Progenitor cell of endocrine pancreas (in vitro differentiated cells): ENCODE results near the gene PPP1R3G. TPM values are rescaled to one million over a fixed set of nuclear protein-coding genes. Genes with fewer than 3 reads are reported as not detected.

Experiments used
- DNase-seq: peaks from one replicate; pipeline ENCODE4 v3.0.0; 2021; ENCODE audit warnings: low spot score; ENCODE audit not compliant: unreplicated experiment
- H3K27ac Mint-ChIP-seq: 2 replicates; pipeline ENCODE4 v1.8.0; 2021; ENCODE audit warnings: mild to moderate bottlenecking, moderate library complexity, mixed read lengths
- H3K27me3 Mint-ChIP-seq: 2 replicates; pipeline ENCODE4 v1.8.0; 2021; ENCODE audit warnings: mixed read lengths
- H3K36me3 Mint-ChIP-seq: 2 replicates; pipeline ENCODE4 v1.8.0; 2022; ENCODE audit warnings: mixed read lengths; ENCODE audit not compliant: insufficient read depth
- H3K4me1 Mint-ChIP-seq: 2 replicates; pipeline ENCODE4 v1.8.0; 2021; ENCODE audit warnings: low read depth, mixed read lengths
- H3K4me3 Mint-ChIP-seq: 2 replicates; pipeline ENCODE4 v1.8.0; 2021; ENCODE audit warnings: low read depth, mild to moderate bottlenecking, moderate library complexity, mixed read lengths
- H3K9me3 Mint-ChIP-seq: 2 replicates; pipeline ENCODE4 v1.8.0; 2021; ENCODE audit warnings: low read depth, mixed read lengths
- total RNA-seq: library from RNA; stranded (reverse); gene quantifications from 2 replicates; pipeline ENCODE4 v1.2.1, GENCODE V29; 2021
- TF ChIP-seq, protein P1 (sequence below): fragments of 200-600 bp; sonication (generic); IDR thresholded peaks from one replicate; pipeline ENCODE4 v1.5.0; 2021; ENCODE audit warnings: antibody characterized with exemption, mild to moderate bottlenecking; ENCODE audit not compliant: unreplicated experiment

The PPP1R3G gene
- total RNA-seq, 1 donor from 2014 or later: 0.07 TPM

DNA sequence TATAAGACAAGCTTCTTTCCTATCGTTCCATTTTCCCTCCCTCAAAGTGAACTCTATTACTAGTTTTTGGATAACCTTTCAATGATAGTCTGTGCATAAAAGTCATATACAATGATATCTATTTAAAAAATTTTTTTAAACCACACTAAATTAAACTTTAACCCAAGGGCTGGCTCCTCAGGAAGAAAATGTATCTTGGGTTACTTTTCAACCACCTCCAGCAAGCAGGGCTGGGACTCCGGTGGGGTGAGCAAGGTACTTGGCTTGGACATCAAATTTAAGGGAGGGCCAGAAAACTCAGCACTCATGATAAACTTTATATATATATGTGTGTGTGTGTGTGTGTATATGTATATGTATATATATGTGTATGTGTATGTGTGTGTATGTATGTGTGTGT is 13.9 kb upstream of the PPP1R3G start:
- H3K27me3 Mint-ChIP-seq: no peaks in the 10 kb centered on the region
- H3K36me3 Mint-ChIP-seq: no peaks in the 10 kb centered on the region
- no peak overlapping the region for H3K27ac Mint-ChIP-seq
- peaks cover 4% of the 10 kb centered on the region for H3K4me1 Mint-ChIP-seq
- no peak for DNase-seq
- H3K4me3 Mint-ChIP-seq: no peak overlapping the region
- H3K9me3 Mint-ChIP-seq: no peaks in the 10 kb centered on the region
- TF ChIP-seq, protein P1, sequence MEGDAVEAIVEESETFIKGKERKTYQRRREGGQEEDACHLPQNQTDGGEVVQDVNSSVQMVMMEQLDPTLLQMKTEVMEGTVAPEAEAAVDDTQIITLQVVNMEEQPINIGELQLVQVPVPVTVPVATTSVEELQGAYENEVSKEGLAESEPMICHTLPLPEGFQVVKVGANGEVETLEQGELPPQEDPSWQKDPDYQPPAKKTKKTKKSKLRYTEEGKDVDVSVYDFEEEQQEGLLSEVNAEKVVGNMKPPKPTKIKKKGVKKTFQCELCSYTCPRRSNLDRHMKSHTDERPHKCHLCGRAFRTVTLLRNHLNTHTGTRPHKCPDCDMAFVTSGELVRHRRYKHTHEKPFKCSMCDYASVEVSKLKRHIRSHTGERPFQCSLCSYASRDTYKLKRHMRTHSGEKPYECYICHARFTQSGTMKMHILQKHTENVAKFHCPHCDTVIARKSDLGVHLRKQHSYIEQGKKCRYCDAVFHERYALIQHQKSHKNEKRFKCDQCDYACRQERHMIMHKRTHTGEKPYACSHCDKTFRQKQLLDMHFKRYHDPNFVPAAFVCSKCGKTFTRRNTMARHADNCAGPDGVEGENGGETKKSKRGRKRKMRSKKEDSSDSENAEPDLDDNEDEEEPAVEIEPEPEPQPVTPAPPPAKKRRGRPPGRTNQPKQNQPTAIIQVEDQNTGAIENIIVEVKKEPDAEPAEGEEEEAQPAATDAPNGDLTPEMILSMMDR: no peak

DNA sequence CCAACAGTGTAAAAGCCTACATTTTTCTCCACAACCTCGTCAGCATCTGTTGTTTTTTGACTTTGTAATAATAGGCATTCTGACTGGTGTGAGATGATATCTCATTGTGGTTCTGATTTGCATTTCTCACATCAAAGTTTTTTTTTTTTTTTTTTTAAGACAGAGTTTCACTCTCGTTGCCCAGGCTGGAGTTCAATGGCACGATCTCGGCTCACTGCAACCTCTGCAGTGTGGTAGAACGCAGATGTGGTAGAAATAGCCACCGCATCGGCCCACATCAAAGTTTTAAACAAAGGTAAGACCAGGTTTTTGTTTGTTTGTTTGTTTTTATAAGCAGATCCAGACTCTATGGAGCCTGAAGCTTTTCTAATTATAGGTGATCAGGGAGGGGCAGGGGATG is 12.7 kb upstream of the PPP1R3G start:
- peaks cover 4% of the 10 kb centered on the region for H3K4me1 Mint-ChIP-seq
- no peaks in the 10 kb centered on the region for H3K36me3 Mint-ChIP-seq
- DNase-seq: no peak
- TF ChIP-seq, protein P1: no peak
- no peaks in the 10 kb centered on the region for H3K27me3 Mint-ChIP-seq
- no peak overlapping the region for H3K4me3 Mint-ChIP-seq
- no peak overlapping the region for H3K27ac Mint-ChIP-seq
- no peaks in the 10 kb centered on the region for H3K9me3 Mint-ChIP-seq

DNA sequence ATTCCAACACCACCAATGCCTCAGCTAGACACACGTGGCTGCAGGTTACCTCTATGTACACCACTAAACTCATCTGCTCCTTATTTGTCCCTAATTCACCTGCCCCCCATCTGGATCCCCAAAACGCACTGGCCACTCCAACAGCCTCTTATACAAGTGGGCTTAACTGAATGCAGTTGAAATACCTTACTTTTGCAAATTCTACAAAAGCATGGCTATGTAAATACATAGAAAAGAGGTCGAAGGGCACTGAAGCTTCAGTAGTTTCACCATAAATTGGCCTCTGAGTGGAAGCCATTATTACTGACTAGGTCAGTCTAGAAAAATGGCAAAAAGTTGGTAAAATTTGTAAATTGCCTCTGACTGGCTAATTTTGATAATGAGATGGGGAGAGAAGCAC is 11.1 kb upstream of the PPP1R3G start:
- DNase-seq: no peak
- no peaks in the 10 kb centered on the region for H3K36me3 Mint-ChIP-seq
- TF ChIP-seq, protein P1: no peak
- no peaks in the 10 kb centered on the region for H3K27me3 Mint-ChIP-seq
- H3K27ac Mint-ChIP-seq: no peak overlapping the region
- H3K4me1 Mint-ChIP-seq: no peaks in the 10 kb centered on the region
- no peaks in the 10 kb centered on the region for H3K9me3 Mint-ChIP-seq
- H3K4me3 Mint-ChIP-seq: no peak overlapping the region

DNA sequence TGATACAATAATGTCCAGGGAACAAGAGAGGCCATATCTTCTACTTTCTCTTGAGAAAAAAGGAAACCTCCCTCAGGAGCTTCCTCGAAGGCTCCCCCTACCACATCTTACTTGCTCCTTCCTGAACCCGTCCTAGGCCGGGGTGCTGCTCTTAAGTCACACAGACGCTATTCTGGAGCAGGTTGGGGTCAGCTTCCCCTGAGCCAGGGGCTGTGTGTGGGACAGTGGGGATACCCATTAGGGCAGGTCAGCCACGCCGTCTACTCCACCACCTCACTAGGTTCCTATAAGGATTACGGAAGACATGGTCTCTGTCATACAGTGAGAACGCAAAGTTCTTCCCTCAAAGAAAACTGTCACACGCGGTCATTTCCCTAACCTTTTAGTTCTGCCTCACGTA is 8.2 kb upstream of the PPP1R3G start:
- Mint-ChIP-seq H3K27ac (no peak overlapping the region), H3K36me3 (no peaks in the 10 kb centered on the region), H3K27me3 (peaks cover 20% of the 10 kb centered on the region), H3K4me1 (no peaks in the 10 kb centered on the region), H3K4me3 (no peak overlapping the region), H3K9me3 (peaks cover 4% of the 10 kb centered on the region)
- no peak for DNase-seq
- TF ChIP-seq, protein P1: no peak

DNA sequence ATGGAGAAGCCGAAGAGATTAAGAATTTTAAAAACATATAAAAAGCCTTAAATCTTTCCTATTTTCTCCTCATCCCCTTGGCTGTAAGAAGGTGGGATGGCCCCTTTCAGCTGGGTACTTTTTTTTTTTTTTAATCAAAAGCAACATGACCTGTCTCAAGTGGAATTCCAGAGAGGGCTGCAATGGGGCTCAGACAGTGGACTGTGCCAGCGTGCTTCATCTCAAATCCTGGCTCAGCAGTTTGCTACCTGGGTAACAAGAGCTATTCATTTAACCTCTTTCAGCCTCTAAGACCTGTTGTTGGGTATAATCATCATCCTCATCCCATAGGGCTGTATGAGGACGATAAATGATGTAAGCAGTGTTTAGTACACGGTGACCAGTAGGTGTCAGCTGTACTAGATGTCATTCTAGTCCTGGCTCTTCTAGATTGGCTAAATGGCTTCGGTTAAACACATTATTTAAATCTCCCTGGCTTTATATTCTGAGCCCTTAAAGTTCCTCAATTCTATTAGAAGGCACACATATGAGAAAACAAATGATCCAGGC is 6.9 kb upstream of the PPP1R3G start:
- no peaks in the 10 kb centered on the region for H3K36me3 Mint-ChIP-seq
- H3K27ac Mint-ChIP-seq: no peak overlapping the region
- TF ChIP-seq, protein P1: no peak

More for the DNA sequence above, 6.9 kb upstream of the PPP1R3G start:
- DNase-seq: no peak
- H3K4me1 Mint-ChIP-seq: no peaks in the 10 kb centered on the region
- peaks cover 32% of the 10 kb centered on the region for H3K27me3 Mint-ChIP-seq
- no peak overlapping the region for H3K4me3 Mint-ChIP-seq
- H3K9me3 Mint-ChIP-seq: peaks cover 4% of the 10 kb centered on the region
